ENCODE data around the gene SYNE1.

DNA sequence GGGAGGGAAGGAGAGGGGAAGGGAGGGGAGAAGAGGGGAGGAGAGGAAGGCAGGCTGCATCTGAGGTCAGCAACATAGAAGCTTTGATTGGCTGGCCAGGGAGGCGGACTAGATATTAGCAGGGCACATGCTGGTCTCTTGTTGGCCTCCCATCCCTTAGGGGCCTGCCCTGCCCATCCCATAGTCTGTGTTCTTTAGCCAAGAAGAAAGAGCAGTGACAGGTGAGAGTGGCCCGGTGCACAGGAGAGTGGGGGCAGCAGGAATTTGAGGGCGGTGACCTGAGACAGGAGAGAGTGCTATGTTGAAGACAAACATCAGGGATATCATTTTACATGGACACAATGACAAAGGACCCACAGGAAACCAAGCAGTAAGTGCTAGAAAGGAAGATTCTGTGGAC, 413.5 kb downstream of the SYNE1 start:
- TF ChIP-seq, protein P1, sequence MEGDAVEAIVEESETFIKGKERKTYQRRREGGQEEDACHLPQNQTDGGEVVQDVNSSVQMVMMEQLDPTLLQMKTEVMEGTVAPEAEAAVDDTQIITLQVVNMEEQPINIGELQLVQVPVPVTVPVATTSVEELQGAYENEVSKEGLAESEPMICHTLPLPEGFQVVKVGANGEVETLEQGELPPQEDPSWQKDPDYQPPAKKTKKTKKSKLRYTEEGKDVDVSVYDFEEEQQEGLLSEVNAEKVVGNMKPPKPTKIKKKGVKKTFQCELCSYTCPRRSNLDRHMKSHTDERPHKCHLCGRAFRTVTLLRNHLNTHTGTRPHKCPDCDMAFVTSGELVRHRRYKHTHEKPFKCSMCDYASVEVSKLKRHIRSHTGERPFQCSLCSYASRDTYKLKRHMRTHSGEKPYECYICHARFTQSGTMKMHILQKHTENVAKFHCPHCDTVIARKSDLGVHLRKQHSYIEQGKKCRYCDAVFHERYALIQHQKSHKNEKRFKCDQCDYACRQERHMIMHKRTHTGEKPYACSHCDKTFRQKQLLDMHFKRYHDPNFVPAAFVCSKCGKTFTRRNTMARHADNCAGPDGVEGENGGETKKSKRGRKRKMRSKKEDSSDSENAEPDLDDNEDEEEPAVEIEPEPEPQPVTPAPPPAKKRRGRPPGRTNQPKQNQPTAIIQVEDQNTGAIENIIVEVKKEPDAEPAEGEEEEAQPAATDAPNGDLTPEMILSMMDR (IDR thresholded peaks at IDR 0.05 in 2 of 3, conservative IDR thresholded peaks at IDR 0.05 in 1 of 3; ENCODE audit: control insufficient read depth in 2 of 3, extremely low read depth in 1 of 3, insufficient read depth in 1 of 3, low read depth in 3 of 3, low read length in 3 of 3), result no peak
- no peak for TF ChIP-seq HDAC2 (IDR thresholded peaks at IDR 0.05)
- TF ChIP-seq NFYB (IDR thresholded peaks at IDR 0.05; ENCODE audit: insufficient read depth, low read depth, low read length), result no peak
- no peak for TF ChIP-seq MTA2 (IDR thresholded peaks at IDR 0.05; ENCODE audit: low read depth)
- no peak for TF ChIP-seq MTA3 (IDR thresholded peaks at IDR 0.05; ENCODE audit: borderline replicate concordance, low read length)
- TF ChIP-seq, protein P2, sequence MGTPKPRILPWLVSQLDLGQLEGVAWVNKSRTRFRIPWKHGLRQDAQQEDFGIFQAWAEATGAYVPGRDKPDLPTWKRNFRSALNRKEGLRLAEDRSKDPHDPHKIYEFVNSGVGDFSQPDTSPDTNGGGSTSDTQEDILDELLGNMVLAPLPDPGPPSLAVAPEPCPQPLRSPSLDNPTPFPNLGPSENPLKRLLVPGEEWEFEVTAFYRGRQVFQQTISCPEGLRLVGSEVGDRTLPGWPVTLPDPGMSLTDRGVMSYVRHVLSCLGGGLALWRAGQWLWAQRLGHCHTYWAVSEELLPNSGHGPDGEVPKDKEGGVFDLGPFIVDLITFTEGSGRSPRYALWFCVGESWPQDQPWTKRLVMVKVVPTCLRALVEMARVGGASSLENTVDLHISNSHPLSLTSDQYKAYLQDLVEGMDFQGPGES (IDR thresholded peaks at IDR 0.05), result no peak
- TF ChIP-seq, protein P3, sequence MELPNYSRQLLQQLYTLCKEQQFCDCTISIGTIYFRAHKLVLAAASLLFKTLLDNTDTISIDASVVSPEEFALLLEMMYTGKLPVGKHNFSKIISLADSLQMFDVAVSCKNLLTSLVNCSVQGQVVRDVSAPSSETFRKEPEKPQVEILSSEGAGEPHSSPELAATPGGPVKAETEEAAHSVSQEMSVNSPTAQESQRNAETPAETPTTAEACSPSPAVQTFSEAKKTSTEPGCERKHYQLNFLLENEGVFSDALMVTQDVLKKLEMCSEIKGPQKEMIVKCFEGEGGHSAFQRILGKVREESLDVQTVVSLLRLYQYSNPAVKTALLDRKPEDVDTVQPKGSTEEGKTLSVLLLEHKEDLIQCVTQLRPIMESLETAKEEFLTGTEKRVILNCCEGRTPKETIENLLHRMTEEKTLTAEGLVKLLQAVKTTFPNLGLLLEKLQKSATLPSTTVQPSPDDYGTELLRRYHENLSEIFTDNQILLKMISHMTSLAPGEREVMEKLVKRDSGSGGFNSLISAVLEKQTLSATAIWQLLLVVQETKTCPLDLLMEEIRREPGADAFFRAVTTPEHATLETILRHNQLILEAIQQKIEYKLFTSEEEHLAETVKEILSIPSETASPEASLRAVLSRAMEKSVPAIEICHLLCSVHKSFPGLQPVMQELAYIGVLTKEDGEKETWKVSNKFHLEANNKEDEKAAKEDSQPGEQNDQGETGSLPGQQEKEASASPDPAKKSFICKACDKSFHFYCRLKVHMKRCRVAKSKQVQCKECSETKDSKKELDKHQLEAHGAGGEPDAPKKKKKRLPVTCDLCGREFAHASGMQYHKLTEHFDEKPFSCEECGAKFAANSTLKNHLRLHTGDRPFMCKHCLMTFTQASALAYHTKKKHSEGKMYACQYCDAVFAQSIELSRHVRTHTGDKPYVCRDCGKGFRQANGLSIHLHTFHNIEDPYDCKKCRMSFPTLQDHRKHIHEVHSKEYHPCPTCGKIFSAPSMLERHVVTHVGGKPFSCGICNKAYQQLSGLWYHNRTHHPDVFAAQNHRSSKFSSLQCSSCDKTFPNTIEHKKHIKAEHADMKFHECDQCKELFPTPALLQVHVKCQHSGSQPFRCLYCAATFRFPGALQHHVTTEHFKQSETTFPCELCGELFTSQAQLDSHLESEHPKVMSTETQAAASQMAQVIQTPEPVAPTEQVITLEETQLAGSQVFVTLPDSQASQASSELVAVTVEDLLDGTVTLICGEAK (IDR thresholded peaks at IDR 0.05; ENCODE audit: borderline replicate concordance), result no peak
- no peak for TF ChIP-seq EZH2 (IDR thresholded peaks at IDR 0.05; ENCODE audit: borderline replicate concordance, control insufficient read depth, low read depth, low read length)
- TF ChIP-seq HDGF (IDR thresholded peaks at IDR 0.05), result no peak
- TF ChIP-seq CHD4 (IDR thresholded peaks at IDR 0.05), result no peak
